ENCODE measurements around the gene RIPOR1.
A peak's percentile ranks its signal among the peaks of the same experiment; 100 is the strongest.

Gene RIPOR1

DNA sequence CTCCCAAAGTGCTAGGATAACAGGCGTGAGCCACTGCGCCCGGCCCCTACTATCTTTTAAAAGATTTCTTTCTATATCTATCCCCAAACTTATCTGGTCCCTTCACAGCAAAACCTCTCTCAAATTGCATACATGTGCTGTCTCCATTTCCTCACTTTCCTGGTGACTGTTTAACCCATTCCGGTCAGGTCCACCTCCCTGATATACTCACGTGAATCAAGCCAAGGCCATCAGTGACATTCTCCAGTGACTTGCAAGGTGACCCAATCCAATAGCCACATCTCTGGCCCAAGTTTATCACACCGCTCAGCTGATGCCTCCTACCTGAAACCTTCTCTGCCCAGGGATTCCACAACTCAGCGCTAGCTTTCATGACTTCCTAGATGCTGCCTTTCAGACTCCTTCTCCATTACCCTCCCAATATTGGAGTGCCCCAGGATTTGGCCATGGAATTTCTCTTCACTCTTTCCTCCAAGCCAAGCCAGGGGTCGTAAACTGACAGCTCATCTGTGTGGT lies 32.3 kb downstream of the RIPOR1 start:
- DNase-seq (ENCODE audit: low spot score) = no peak

DNA sequence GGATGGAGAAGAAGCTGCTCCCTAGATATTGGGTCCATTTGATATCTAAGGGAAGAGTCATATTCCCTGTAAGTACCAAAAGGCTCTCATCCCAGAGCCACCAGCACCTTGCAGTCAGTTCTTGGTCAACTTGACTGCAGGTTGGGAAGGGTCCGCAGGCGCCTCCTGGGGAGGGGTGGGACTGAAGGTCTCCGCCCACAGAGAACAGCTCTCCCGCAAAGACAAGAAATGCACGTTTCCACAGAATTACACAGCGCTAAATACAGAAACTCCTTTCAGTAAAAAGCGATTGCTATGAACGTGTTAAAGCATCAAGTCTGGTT lies 32.8 kb downstream of the RIPOR1 start:
- no peak for DNase-seq (ENCODE audit: low spot score)

DNA sequence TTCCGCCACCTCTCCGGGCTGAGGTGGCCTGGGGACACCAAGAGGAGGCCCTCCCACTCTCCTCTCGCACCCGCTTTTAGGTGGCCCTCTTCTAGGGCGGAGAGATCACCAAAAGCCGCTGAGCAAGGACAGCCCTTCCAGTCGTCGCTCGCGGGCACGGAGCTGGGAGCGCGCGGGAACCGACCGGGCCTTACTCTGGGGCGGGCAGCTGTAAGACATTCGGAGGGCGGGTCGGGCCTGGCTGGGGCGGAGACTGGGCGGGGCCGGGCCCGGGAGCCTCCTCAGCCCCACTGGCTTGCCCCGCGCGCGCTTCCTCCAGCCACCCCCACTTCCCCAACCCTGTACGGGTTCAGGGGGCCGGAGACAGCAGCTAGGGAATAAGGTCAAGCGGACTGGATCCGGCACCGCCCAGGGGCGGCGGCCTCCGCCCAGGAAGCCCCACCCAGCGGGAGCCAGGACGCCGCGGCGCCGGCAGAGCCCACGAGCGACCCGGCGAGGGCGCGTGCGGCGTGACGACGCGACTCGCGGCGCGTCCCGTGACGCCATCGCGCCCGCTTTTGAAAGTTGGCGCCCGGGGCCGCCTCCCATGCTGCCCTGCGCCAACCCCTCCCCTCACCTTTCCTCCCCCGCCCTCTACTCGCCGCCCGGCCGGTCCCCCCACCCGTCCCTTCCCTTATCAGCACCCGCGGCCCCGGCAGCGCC lies 33.3 kb downstream of the RIPOR1 start:
- DNase-seq (ENCODE audit: low spot score) = peak; percentile 94

DNA sequence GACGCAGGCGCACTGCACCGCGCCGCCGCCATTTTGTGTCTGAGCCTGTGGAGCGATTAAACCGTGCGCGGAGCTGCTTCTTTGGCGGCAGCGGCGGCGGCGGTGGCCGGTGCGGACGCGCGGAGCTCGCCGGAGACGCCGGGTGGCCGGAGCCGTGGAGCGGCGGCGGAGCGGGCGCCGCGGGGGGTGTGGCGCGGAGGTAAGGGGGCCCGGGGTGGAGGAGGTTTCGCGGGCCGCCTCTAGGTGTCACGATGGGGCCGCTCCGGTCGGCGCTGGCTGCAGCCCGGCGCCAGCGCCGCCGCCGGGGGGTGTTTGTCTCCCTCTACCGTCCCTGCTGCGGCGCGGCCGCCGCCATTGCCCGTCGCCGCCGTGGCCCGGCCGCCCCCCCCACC lies 33.9 kb downstream of the RIPOR1 start, which contains the start of gene CTCF:
CTCF (plus strand) TSS at position 1 of the 392 bp plus-strand sequence. CDS start 48,307 bp downstream, outside the sequence.
- peak; percentile 86 for DNase-seq (ENCODE audit: low spot score)

DNA sequence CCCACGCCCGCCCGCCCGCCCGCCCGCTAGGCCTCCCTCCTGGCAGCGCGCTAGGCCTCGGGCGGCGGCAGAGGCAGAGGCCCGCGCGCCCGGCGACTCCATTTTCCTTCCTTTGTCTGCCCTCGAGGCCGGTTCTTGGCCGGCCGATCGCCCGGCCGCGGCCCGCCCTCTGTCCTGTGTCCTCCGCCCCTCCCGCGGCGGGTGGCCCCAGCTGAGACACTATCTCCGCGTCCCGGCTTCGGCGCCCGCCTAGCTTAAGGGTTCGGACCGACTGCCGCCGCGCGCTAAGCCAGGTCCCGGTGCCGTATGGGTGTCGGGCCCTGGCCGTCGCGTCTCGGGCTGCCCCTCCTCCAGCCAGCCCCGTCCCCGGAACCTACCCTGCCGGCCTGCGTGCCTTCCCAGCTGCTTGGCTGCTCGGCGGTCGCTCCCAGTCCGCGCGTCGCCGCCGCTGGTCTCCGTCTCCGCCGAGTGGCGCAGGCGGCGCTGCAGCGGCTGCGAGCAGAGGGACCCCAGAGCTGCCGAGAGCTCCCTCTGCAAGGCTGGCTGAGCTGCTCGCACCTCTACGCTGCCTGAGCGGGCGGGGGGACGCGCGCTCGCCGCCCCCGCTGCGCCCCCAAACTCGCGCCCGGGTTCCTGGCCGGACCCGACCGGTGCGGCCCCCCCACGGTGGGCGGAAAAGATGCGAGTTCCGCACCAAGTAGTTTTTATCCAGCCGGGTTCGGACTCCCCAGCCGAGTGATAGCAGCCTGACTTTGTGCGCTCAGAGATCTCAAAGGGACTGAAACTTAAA lies 34.5 kb downstream of the RIPOR1 start:
- DNase-seq (ENCODE audit: low spot score) = peak; percentile 70

DNA sequence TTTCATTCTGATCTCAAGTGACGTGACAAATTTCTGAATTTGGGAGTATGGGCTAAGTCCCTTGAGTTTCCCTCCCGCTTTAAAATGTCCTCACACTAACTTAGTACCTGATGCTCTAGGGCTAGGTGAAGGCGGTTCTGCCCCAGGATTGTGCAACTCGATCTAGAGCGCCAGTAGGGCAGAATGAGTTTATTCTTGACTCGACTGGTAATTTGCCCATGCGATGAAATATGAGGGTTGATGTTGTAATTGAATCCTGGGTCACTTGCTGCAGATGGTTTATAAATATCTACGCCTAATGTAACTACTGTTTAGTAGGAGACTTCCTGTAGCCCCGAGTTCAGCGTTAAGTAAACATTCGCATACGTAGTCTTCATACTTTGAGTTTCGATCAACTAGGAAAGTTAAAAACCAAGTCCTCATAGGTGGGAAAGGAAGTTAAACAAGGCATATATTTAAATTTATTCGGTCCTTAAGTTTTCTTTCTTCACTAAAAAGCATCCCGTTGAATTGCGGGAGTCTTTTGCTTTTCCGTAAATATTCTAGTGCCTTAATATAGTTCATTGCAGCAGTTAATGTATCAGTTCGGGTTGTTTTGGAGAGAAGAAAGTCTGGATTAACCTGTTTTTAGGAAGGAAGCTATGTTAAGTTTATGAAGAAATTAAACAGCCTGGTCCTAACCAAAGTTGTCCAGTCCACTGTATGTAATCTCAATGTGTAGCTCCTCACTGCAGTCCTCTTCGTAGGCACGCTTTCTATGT lies 35.3 kb downstream of the RIPOR1 start:
- DNase-seq (ENCODE audit: low spot score) = no peak

DNA sequence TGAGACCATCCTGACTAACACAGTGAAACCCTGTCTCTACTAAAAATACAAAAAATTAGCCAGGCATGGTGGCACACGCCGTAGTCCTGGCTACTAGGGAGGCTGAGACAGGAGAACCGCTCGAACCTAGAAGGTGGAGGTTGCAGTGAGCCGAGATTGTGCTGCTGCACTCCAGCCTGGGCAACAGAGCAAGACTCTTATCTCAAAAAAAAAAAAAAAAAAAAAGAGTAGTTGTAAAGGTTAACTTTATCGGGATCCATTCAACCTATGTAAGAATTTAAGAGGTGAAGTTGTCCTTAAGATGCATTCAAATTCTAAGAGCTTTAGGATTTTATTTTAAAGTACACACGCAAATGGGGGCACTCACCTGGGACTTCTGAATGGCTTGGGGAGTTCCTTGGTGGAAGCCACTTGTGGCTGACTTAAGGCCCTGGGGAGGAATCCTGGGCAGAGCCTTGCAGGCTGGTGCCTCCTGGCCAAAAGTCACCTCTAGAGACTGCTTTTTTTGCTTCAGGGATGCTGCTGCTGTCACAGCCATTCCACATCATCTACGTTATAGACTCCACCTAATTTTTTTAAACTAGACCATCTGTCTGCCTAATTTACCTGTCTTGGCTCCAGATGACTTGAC lies 37.0 kb downstream of the RIPOR1 start:
- no peak for DNase-seq (ENCODE audit: low spot score)

DNA sequence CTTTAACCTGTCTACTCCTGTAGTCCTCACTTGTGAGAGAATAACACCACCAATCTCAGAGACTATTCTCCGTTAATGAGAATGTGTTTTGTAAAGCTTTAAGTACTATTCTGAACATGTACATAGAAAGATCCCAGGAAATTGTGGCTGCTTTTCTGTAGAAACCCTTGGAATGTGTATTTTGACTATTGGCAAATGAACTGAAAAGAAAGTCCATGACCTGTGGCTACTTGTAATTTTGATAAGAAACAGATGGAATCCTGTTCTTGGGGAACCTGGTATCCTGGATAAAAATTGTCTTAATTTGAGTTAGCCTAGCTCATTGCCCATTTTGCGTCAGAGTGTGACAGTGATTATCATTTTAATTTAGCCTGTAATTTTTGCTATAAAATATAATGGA lies 42.8 kb downstream of the RIPOR1 start:
- DNase-seq (ENCODE audit: low spot score) = no peak

DNA sequence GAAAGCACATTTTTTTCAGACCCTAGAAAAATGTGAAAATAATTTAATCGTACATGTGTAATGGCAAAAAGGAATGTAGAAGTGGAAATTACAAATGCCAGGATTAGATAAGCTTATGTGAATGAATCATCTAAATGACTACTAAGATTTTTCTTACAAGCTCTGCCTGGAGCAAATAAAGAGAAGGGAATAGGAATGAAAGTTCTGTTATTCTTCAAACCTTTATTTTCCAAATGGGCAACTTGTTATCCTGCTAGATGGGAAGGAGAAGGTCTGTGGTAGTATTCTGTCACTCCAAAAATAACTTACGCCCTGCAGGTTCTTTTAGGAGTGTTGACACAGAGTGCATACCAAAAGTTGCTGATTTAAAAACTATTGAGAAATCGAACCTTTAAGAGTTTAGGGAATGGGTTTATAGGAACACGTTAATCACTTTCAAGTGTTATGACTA lies 43.4 kb downstream of the RIPOR1 start:
- DNase-seq (ENCODE audit: low spot score) = no peak

DNA sequence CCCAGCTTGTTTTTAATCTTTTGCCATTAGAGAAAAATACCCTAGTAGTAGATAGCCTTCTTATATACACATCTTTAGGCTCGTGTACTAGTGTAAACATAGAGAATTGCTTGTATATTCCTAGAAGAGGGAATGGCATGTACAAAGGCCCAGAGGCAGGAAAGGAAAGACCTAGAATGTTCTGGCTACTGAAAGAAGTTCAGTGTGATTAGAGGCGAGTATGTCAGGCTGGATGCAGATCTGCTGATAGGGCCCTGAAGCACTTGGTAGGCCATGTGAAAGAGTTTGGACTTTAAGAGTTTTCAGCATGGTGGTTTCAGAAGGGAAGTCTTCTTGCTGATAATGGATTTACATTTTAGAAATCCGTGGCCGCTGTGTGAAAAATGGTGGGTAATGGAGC lies 51.1 kb downstream of the RIPOR1 start:
- no peak for DNase-seq (ENCODE audit: low spot score)

DNA sequence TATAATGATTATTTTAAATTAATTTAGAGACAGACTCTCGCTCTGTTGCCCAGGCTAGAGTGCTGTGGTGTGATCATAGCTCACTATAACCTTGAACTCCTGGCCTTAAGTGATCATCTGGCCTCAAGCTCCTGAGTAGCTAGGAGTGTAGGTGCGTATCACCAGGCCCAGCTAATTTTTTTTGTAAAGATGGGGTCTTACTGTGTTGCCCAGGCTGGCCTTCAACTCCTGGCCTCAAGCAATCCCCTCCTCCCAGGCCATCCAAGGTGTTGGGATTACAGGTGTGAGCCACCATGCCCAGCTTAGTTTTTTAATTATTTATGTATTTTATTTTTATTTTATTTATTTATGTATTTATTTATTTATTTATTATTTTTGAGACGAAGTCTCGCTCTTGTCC lies 51.6 kb downstream of the RIPOR1 start:
- no peak for DNase-seq (ENCODE audit: low spot score)

DNA sequence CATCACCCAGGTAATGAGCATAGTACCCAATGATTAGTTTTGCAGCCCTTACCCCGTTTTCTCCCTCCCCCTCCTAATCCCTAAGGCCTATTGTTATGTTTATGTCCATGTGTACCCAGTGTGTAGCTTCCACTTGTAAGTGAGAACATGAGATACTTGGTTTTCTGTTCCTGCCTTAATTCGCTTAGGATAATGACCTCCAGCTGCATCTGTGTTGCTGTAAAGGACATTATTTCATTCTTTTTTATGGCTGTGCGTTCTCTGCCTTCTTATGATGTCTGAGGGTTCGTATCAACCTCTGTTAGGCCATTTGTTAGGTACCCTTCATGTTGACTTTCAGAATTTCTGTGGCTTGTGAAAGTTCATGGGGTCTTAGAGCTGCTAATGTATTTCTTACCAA lies 64.7 kb downstream of the RIPOR1 start:
- DNase-seq (ENCODE audit: low spot score) = no peak

DNA sequence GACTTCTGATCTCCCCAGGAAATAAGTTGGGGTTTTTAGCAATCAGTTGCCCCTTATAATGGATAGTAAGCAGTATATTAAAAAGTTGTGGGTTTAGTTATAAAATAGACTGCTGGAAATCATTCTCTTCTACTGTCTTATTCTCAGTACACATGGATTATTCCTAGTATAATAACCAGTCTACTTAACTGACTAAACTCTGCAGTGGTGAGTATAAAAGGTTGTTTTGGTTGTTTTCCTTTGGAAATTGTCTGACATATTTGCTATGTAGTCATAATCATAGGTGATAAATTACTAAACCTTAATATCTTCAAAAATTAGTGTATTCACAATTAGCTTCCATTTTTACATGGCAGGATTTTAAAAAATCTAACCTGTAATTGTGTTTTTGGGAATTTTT lies 65.1 kb downstream of the RIPOR1 start:
- no peak for DNase-seq (ENCODE audit: low spot score)

DNA sequence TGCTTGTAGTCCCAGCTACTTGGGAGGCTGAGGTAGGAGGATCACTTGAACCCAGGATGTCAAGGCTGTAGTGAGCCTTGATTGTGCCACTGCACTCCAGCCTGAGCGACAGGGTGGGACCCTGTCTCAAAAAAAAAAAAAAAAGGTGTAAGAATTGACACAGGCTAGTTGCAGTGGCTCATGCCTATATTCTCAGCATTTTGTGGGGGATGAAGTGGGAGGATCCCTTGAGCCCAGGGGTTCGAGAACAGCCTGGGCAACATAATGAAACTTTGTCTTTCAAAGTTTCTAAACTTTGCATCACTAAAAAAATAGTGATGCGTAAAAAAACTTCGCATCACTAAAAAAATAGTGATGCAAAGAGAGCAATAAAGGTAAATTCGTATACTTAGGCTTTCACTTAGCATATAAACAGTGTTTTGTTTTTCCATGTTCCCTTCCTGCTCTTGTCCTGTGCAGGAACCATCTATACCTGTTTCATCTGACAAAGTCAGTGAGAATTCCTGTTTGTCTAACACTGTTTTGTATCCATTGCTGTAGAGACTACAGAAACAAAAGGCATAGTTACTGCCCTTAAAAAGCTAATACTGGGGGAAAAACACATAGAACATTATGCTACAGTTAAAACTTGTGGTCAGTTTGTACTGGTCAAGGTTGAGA lies 65.8 kb downstream of the RIPOR1 start:
- DNase-seq (ENCODE audit: low spot score) = no peak

DNA sequence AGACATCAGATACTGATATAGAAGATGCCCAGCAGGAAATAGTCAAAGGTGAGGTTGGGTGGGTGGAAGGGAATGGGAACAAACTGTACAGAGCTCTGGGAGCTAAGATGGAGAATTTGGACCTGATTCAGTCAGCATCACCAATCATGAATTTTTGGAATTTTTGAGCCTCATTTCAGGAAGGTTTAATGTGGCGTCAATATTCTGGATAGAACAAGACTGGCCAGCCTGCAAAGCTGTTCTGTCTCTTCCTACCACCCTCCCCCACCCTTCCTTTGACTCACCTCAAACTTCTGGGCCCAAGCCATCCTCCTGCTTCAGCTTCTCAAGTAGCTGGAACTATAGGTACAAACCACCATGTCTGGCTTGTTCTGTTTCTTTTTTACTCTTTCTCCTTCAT lies 66.3 kb downstream of the RIPOR1 start:
- no peak for DNase-seq (ENCODE audit: low spot score)
